Caki2 (cell line): ENCODE data around the gene DPRX. TPM values are rescaled to one million over a fixed set of nuclear protein-coding genes. Genes with fewer than 3 reads are reported as not detected.
"Not testable (repeated sequence)": the region's sequence is repeated elsewhere in the genome, so short reads cannot be mapped to it uniquely, and the experiment has no call there.

Experiments
- DNase-seq: peaks from one replicate; pipeline ENCODE4 v3.0.0-alpha.2; 2015; ENCODE audit warnings: low read depth
- in situ Hi-C: cut with HindIII; loops from 2 replicates; pipeline ENCODE4 v1.10.0; 2016; ENCODE audit warnings: low sequenced_read_pairs, low pct_unique_long_range_greater_than_20kb, mixed read lengths
- total RNA-seq: library from RNA; depleted of rRNA; stranded (reverse); fragments of >200 nt; shearing (Covaris generic); gene quantifications from 2 replicates; pipeline ENCODE4 v1.2.3, GENCODE V29; 2014; ENCODE audit warnings: low replicate concordance

The DPRX gene
- total RNA-seq, 1 experiment from 2014 or later, result not detected

DNA sequence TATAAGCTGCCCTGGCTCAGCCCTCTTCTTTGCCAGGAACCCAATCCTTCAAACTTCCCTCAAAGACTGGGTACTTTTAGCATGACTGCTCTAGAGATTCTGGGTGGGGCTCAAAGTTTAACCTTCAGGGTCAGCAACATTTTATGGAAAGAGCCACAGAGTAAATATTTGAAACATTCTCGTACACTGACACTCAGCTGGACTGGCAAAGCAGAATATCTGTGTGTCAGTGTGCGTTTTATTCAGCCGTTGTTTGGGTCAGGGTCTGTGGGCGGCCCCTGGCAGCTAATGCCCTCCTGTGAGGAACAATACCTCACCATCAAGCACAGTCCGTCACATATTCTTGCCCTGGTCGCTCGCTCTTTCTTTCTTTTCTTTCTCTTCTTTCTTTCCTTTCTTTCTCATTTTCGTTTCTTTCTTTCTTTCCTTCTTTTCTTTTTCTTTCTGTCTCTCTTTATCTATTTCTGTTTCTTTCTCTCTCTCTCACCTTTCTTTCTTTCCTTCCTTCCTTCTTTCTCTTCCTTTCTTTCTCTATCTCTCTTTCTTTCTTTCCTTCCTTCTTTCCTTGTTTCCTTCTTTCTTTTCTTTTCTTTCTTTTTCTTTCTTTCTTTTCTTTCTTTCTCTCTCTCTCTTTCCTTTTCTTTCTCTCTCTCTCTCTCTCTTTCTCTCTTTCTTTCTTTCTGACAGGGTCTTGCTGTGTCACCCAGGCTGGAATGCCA is 10.7 kb downstream of the DPRX start:
- in situ Hi-C loops, result no loop called here

DNA sequence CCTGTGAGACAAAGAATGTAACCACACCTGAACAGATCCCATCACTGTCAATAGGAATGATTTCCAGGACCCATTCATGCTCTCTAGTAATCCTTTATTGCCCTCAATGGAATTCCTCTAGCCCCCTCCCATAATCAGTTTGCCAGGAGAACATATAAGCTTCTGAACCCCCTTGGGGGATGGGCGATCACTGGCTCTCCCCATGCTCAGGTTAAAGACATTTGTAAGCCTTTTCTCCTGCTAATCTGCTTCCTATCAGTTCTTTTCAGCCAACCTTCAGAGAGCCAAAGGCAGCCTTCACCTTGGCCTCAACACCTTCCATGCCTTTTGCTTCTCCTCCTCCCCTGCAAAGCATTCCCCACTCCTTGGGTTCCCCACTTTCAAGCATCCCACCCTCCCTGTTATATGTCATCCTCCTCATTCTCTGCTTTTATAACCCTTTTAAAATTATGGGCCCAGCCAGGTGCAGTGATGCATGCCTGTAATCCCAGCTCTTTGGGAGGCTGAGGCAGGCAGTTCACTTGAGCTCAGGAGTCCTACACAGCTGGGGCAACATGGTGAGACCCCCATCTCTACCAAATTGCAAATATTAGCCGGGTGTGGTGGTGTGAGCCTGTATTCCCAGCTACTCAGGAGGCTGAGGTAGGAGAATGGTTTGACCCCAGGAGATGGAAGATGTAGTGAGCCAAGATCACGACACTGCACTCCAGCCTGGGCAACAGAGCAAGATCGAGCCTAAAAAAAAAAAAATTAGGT is 12.4 kb downstream of the DPRX start:
- in situ Hi-C loops, result no loop called here
- no peak for DNase-seq

More for the DNA sequence above, 10.7 kb downstream of the DPRX start:
- no peak for DNase-seq

DNA sequence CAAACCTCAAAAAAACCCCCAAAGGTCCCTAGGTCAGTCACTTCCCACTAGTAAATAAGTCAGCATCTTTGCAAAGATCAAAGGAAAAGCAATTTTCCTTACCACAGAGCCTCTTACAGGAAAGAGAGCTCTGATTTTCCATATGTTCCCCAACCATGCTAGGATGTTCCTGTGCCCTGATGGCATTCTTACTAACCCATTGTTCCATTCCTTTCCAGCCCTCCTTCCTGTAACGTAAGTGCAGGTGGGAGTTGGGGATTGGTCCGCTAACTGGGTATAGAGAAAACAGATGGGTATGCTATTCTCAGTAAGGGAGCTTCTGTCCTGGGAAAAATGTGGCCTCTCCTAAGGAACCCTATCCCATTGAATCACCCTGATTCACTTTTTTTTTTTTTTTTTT is 14.3 kb downstream of the DPRX start:
- in situ Hi-C loops, result no loop called here

DNA sequence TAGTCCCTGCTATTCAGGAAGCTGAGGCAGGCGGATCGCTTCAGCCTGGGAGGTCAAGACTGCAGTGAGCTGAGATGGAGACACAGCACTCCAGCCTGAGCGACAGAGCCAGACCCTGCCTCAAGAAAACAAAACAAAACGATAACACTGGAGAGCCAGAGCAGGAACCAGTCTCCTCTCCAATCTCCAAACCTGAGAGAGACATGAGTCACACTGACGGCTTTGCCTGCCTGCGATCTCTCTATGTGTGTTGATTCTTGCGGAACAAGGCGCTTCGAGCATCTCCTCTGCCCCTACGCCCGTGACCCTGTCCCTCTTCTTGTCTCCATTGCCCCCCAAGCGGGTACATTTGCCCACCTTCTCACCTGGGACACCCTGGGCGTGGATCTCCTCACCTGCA is 15.6 kb downstream of the DPRX start:
- in situ Hi-C loops, result no loop called here
- no peak for DNase-seq

More for the DNA sequence above, 14.3 kb downstream of the DPRX start:
- no peak for DNase-seq

DNA sequence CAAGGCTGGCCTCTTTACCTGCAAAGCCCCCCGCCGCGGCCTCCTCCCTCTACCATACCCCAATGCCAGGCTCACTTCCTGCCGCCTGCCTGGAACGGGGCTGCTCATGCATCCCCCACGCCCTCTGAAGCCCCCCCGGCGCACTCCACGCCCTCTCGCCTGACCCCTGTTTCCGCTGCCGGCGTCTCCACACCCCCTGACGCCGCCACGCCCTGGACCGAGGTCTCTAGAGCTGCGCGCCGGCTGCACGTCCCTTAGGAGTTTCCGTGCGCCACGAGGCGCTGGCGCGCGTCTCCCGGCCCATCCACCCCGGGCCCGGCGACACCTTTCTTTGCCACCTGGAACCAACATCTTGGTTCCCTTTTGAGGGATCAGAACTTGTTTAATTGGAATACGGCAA is 16.0 kb downstream of the DPRX start:
- no peak for DNase-seq
- in situ Hi-C loops, result no loop called here

DNA sequence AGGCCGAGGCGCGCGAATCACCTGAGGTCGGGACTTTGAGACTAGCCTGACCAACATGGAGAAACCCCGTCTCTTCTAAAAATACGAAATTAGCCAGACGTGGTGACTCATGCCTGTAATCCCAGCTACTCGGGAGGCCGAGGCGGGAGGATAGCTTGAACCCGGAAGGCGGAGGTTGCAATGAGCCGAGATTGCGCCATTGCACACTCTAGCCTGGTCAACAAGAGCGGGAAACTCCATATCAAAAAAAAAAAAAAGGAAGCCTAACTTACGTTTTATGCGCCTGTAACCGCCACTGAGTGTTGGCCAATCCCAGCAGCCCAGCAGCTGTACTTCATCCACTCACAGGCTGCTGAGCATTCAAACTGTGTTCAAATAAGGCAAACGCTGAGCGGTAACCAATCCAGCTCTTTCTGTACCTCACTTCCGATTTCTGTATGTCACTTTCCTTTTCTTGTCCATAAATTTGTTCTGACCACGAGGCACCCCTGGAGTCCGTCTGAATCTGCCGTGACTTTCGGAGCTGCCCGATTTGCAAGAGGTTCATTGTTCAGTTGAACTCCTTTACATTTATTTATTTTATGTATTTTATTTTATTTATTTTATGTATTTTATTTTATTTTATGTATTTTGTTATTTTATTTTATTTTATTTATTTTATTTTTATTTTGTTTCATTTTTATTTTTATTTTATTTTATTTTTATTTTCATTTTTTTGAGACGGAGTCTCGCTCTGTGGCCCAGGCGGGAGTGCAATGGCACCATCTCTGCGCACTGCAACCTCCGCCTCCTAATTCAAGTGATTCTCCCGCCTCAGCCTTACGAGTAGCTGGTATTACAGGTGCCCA is 18.2 kb downstream of the DPRX start:
- in situ Hi-C loops, result no loop called here
- DNase-seq, result no peak

DNA sequence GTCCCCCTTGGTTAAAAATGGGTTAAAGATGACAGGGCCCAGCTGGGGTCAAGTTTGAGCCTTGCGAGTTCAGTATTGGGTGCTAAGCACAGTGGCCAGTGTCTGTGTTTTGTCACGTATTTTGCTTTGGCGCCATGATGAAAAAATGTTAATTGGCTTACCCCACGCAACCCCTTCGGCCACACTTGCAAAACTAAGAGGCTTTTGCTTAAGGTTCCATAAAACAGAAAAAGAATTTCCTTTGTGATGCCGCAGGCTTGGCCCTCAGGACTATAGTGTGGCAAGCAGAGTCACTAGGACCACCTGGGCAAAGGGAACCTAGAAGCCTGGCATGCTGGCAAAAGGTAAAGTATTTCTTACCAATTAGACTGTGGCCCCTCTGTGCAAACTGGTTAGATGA is 20.7 kb downstream of the DPRX start:
- DNase-seq, result no peak
- in situ Hi-C loops, result no loop called here

DNA sequence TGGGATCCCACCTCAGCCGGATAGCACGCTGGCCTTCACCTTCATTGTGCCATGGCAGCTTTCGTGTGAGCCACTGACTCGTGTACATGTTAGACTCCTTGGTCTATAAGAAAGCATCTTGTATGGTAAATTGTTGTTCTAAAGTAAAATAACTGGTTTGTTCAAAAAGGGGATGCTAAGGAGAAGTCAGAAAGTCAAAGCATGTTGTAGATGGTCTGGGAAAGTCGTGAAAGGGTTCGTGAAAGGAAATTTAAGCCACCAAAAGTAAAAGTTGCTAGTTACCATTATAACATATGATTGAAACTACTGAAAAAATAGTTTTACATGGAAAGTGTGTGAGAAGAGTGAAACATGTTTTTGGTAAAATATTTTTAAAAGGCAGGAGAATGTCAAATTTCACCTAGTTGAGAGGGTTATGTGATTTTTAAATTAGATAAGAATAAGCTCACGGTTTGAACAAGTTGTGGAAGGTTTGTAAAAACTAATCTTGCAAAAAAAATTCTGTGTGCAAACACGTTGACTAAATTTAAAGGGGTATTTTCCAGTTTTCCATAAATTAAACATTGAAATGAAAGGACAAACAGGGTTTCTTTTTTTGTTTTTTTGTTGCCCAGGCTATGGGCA is 23.4 kb downstream of the DPRX start:
- no peak for DNase-seq
- in situ Hi-C loops, result no loop called here

DNA sequence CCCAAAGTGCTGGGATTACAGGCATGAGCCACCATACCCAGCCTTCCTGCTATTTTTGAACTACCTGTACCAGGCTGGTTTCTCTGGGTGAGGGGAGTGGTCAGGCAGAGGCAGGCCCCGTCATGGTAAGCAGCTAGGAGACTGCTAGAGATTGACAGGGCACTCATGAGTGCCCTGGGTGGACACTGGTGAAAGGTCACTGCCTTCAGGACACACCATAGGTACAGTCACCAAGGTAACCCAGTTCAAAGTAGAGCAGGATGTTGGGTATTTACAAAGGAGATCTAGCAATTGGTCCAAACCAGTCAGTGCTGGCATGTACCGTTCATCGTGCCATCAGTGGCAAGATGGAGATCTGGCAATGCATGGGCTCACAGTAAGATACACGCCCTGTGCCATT is 25.5 kb downstream of the DPRX start:
- in situ Hi-C loops, result no loop called here
- no peak for DNase-seq

DNA sequence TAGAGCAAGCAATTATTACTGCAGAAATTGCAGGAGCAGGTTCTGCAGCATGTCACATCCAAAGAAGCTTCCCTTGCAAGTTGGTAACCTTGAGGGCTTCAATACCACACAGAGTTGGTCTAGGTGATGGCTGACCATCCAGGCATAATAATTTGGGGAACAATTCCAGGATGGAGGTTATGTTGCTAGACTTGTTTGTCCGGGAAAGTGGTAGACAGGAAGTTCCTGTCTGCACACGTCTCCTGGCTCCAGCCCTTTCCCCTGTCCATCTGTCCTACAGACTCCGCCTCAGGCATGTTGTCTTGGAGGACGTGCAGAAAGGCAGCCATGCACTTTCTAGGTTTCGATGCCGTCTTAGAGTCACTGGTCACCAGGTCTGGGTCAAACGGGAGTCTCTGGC is 26.0 kb downstream of the DPRX start:
- in situ Hi-C loops, result no loop called here

DNA sequence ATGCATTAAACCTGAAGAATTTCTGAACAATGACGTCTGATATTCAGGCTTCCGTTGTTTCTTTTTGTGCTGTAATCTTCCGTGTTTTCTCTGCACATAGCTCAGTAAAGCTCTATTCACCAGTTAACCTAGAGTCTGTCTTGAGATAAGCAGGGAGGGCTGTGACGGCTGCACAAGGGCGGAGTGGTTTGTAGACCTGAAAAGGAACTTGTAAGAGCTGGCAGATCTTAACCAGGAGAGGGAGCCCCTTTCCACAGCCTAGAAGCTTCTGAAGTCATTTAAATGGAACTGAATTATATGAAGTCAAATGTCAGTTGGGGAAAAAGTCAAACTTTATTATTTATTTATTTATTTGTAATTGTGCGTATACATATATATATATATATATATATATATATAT is 27.5 kb downstream of the DPRX start:
- in situ Hi-C loops, result no loop called here
- DNase-seq, result no peak

More for the DNA sequence above, 26.0 kb downstream of the DPRX start:
- DNase-seq, result no peak

DNA sequence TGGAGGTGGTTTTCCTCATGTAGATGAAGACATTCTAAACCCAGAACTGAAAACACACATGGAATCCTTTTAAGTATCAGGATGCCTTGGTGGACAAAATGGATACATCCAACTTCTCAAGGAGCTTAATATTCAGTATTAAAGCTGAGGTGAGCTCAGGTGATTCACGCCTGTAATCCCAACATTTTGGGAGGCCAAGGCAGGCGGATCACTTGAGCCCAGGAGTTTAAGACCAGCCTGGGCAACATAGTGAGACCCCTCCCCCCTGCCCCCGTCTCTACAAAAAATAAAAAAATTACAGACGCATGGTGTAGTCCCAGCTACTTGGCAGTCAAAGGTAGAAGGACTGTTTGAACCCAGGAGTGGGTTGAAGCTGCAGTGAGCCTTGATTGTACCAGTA is 28.8 kb downstream of the DPRX start:
- DNase-seq, result no peak
- in situ Hi-C loops, result no loop called here

DNA sequence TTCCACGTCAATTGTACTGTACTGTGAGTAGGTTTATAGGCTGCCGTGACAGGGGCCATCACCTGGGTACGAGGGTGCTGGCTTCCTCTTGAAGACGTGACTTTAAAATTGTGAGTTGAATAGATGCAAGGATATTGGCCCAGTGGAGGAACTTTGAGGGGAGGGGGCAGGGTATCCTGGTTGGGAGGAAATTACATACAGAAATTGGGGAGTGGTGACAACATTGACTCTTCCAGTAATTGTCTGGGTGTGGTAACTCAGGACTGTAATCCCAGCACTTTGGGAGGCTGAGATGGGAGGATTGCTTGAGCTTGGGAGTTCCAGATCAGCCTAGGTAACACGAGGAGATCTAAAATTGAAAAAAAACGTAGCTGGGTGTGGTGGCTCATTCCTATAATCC is 30.4 kb downstream of the DPRX start:
- in situ Hi-C loops, result no loop called here
- no peak for DNase-seq

DNA sequence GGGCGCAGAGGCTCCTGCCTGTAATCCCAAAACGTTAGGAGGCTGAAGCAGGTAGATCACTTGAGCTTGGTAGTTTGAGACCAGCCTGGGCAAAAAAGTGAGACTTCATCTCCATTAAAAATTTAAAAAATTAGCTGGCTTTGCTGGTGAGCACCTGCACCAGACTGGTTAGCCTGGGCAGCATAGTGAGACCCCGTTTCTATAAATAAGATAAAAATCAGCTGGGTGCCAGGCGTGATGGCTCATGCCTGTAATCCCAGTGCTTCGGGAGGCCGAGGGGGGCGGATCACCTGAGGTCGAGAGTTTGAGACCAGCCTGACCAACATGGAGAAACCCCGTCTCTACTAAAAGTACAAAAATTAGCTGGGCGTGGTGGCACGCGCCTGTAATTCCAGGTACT is 32.4 kb downstream of the DPRX start:
- in situ Hi-C loops, result no loop called here
- DNase-seq, result no peak

DNA sequence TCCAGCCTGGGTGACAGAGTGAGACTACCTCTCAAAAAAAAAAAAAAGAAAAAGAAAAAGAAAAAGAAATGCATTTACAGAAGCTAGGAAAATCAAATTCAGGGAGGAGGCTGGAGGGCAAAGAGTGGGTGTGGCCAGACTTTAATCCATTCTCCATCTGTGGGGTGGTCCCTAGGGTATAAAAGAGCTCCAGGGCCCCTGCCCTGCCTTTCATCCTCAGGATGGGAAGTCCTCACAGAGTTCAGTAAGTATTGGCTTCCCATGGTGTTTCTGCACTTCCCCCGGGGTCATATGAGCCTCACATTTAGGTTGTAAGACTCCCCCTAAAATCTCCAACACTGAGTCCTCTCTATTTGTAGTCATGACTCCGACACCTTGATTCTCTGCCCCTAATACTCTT is 33.0 kb downstream of the DPRX start:
- in situ Hi-C loops, result no loop called here
- no peak for DNase-seq

DNA sequence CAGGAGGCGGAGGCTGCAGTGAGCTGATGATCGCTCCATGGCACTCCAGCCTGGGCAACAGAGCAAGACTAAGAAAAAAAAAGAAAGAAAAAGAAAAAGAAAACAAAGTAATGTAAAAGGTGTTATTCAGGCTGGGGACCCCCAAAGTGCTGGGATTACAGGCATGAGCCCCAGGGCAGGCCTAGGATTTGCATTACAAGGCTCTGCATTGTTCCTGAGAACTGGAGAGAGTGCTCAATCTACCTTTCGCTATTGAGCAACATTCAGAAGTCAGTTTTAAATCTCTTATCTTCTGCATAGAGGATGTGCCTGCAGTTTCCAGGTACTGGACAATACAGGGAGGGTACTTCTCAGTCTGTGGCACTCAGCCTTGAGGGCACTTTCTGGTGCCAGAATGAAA is 34.5 kb downstream of the DPRX start:
- DNase-seq, in situ Hi-C loops: not testable (repeated sequence)

DNA sequence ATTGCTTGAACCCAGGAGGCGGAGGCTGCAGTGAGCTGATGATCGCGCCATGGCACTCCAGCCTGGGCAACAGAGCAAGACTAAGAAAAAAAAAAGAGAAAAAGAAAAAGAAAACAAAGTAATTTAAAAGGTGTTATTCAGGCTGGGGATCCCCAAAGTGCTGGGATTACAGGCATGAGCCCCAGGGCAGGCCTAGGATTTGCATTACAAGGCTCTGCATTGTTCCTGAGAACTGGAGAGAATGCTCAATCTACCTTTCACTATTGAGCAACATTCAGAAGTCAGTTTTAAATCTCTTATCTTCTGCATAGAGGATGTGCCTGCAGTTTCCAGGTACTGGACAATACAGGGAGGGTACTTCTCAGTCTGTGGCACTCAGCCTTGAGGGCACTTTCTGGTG is 37.0 kb downstream of the DPRX start:
- DNase-seq, in situ Hi-C loops: not testable (repeated sequence)

DNA sequence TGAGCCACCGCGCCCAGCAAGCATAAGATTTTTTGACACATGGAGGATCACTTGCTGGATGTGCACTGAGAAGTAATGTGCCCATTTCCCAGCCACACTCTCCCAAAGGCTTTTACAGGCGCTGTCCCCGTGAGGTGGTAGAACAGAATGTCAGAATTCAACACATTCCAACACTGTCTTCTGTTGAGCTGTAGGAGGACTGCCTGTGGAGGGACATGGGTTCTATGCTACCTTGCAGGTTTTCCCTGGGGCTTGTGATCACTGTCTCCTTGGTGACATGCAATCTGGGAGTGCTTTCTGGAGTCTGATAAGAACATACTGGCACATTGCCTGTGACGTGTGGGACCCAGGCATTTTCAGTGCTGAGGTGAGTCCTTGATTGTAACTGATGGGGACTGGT is 38.5 kb downstream of the DPRX start:
- in situ Hi-C loops, result no loop called here
- DNase-seq, result no peak

DNA sequence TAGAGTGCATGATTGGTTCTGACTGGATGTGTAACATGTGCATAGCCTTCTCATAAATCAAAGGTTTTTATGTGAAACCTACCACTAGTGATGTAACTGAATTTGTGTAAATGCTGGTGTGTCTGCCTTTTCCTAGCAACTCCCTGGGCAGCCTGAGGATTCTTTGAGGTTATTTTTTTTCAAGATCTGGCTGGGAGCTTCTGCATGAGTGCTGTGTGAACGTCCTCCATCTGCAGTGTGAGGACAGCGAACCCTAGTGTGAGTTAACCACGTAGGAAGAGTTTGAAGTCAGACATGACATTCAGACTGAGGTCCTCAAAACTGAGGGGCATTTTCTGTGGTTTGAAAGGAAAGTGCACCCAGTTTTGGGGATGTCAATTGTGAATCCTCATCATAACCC is 39.9 kb downstream of the DPRX start:
- in situ Hi-C loops, result no loop called here
- no peak for DNase-seq
